ENCODE results near the gene TEDDM1.

DNA sequence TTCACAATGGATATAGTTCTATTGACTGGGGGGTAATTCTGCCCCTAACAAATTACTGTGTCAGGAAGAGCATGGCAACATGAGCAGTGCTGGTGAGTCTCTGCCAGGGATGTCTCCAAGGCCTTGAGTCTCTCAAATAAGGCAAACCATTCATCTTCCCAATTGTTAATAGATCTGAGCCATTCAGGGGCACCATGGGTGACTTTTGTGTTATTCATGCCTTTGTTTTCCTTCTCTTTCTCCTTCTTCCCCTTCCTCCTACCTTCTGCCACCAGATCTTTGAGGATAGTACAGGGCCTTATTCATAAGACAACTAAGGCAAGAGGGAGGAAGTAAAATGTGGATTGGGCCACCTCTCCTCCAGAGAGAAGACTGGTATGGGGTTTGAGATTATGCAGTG, 49.6 kb upstream of the TEDDM1 start, which contains the start of gene RGSL1:
- no peak for TF ChIP-seq POLR2A (IDR thresholded peaks at IDR 0.05; ENCODE audit: low read depth, low read length)
- no peak for TF ChIP-seq POLR2AphosphoS5 (IDR thresholded peaks at IDR 0.05; ENCODE audit: low read depth, low read length)

All from GM12892 (cell line).